HCT116 (cell line): ENCODE measurements around the gene ODF2L. TPM values are rescaled to one million over a fixed set of nuclear protein-coding genes. Genes with fewer than 3 reads are reported as not detected.
A peak's percentile ranks its signal among the peaks of the same experiment; 100 is the strongest.

Source experiments
- ATAC-seq: fragments of 200-7000 bp; cut with Tn5 transposase; 2 replicates; pipeline ENCODE4 v1.9.1; 2020; ENCODE audit warnings: mild to moderate bottlenecking, moderate library complexity
- BruUV-seq: library from RNA; stranded (reverse); fragments of 400-500 nt; replicated peaks from 2 replicates; lab custom pipeline; 2021; lab: Mats Ljungman, UMichigan
- CTCF ChIA-PET: fragments of 300-600 bp; sonication (Branson Sonifier 250); formaldehyde crosslinking; loops from one replicate; lab custom pipeline; 2021; ENCODE audit warnings: antibody characterized with exemption; lab: Charles Lee
- POLR2A ChIA-PET: fragments of 300-600, 350-600 bp; sonication (Branson Sonifier 250); formaldehyde crosslinking; loops from one replicate; lab custom pipeline; 2021; ENCODE audit warnings: antibody characterized with exemption; lab: Charles Lee
- RAD21 ChIA-PET, 2 experiments: fragments of 300-600 bp; sonication (Branson Sonifier 250); formaldehyde crosslinking; loops; one replicate each; lab custom pipeline; 2023; ENCODE audit warnings: low total read pairs in 2 of 2; ENCODE audit not compliant: uncharacterized antibody in 2 of 2, unreplicated experiment in 2 of 2, low non-redundant PET in 1 of 2; lab: Charles Lee
- DNase-seq: peaks from one replicate; pipeline ENCODE4 v3.0.0-alpha.2; 2010; ENCODE audit warnings: low read depth, low spot score
- H2AFZ ChIP-seq: fragments of 200-600 bp; shearing (Covaris generic), sonication (generic); 2 replicates; pipeline ENCODE4 v1.6.1; 2017; ENCODE audit warnings: low read depth, mixed run types, mixed read lengths, antibody characterized with exemption, low read length; ENCODE audit not compliant: poor library complexity, severe bottlenecking
- H3K27ac ChIP-seq: 2 replicates; pipeline ENCODE4 v1.5.1; 2012; ENCODE audit warnings: low read depth, low read length
- H3K27me3 ChIP-seq: fragments of 200-600 bp; sonication (generic); 2 replicates; pipeline ENCODE4 v1.6.1; 2016; ENCODE audit warnings: mixed run types, low read length, mixed read lengths; ENCODE audit not compliant: insufficient read depth
- H3K36me3 ChIP-seq, 2 experiments: fragments of 200-500 bp in 1 of 2; fragments of 200-600 bp in 1 of 2; sonication (Bioruptor generic) in 1 of 2; sonication (generic) in 1 of 2; 2 replicates each; pipeline versions ENCODE4 v1.5.1 to v1.6.1; 2014 to 2016; ENCODE audit warnings: low read length in 2 of 2, inconsistent platforms in 1 of 2, mixed read lengths in 1 of 2, mixed run types in 1 of 2; ENCODE audit not compliant: insufficient read depth in 2 of 2, control insufficient read depth in 1 of 2
- H3K4me1 ChIP-seq, 2 experiments: fragments of 200-600 bp in 1 of 2; sonication (generic) in 1 of 2; 2 replicates each; pipeline versions ENCODE4 v1.5.1 to v1.6.1; 2012 to 2017; ENCODE audit warnings: low read length in 2 of 2, inconsistent platforms in 1 of 2, mild to moderate bottlenecking in 1 of 2, mixed read lengths in 1 of 2, mixed run types in 1 of 2, moderate library complexity in 1 of 2; ENCODE audit not compliant: insufficient read depth in 2 of 2, control insufficient read depth in 1 of 2
- H3K4me2 ChIP-seq: fragments of 200-600 bp; sonication (generic); 2 replicates; pipeline ENCODE4 v1.6.1; 2017; ENCODE audit warnings: mixed run types, low read length, mixed read lengths
- H3K4me3 ChIP-seq, 2 experiments: fragments of 200-600 bp in 1 of 2; sonication (generic) in 1 of 2; replicated peaks in 1 of 2; 2 replicates each; pipeline ENCODE4 v1.5.1; 2011 to 2016; ENCODE audit warnings: low read length in 2 of 2, control low read depth in 1 of 2, low read depth in 1 of 2, mild to moderate bottlenecking in 1 of 2, mixed read lengths in 1 of 2, mixed run types in 1 of 2
- H3K79me2 ChIP-seq: fragments of 200-600 bp; sonication (generic); 2 replicates; pipeline ENCODE4 v1.6.1; 2017; ENCODE audit warnings: mild to moderate bottlenecking, mixed run types, low read length, moderate library complexity, mixed read lengths; ENCODE audit not compliant: insufficient read depth
- H3K9ac ChIP-seq: fragments of 200-600 bp; sonication (generic); 2 replicates; pipeline ENCODE4 v1.6.1; 2016; ENCODE audit warnings: low read length, mixed read lengths
- H3K9me2 ChIP-seq: fragments of 200-600 bp; sonication (generic), shearing (Covaris generic); 2 replicates; pipeline ENCODE4 v1.6.1; 2017; ENCODE audit warnings: mixed run types, mild to moderate bottlenecking, moderate library complexity; ENCODE audit not compliant: insufficient read depth
- H3K9me3 ChIP-seq, 2 experiments: fragments of 200-500 bp in 1 of 2; fragments of 200-600 bp in 1 of 2; sonication (Bioruptor generic) in 1 of 2; sonication (generic) in 1 of 2; 2 replicates each; pipeline ENCODE4 v1.6.1; 2014 to 2017; ENCODE audit warnings: low read length in 2 of 2, mixed read lengths in 2 of 2, inconsistent platforms in 1 of 2, low read depth in 1 of 2, mild to moderate bottlenecking in 1 of 2, mixed run types in 1 of 2, moderate library complexity in 1 of 2; ENCODE audit not compliant: control insufficient read depth in 1 of 2, insufficient read depth in 1 of 2
- H4K20me1 ChIP-seq: fragments of 200-600 bp; sonication (generic), shearing (Covaris generic); 2 replicates; pipeline ENCODE4 v1.6.1; 2017; ENCODE audit warnings: mixed run types, mild to moderate bottlenecking, moderate library complexity; ENCODE audit not compliant: insufficient read depth
- CBX3 ChIP-seq: IDR thresholded peaks from 2 replicates; pipeline ENCODE4 v1.6.1; 2012; ENCODE audit warnings: low read depth
- CEBPB ChIP-seq: IDR thresholded peaks from 2 replicates; pipeline ENCODE4 v1.6.1; 2012; ENCODE audit warnings: low read depth
- POLR2AphosphoS5 ChIP-seq: IDR thresholded peaks from 2 replicates; pipeline ENCODE4 v1.6.1; 2011; ENCODE audit warnings: mild to moderate bottlenecking, low read depth, low read length, moderate library complexity
- RAD21 ChIP-seq: IDR thresholded peaks from 2 replicates; pipeline ENCODE4 v1.6.1; 2012; ENCODE audit warnings: low read depth, mild to moderate bottlenecking
- SRF ChIP-seq: IDR thresholded peaks from 2 replicates; pipeline ENCODE4 v1.6.1; 2012; ENCODE audit warnings: low read depth
- YY1 ChIP-seq: IDR thresholded peaks from 2 replicates; pipeline ENCODE4 v1.6.1; 2011; ENCODE audit warnings: low read length, low read depth, moderate library complexity, mild to moderate bottlenecking; ENCODE audit not compliant: insufficient replicate concordance; ENCODE audit errors: extremely low read depth
- intact Hi-C: fragments of 100-400 bp; cut with micrococcal nuclease; formaldehyde crosslinking; loops from 2 replicates; pipeline ENCODE4 v1.10.0; 2022
- total RNA-seq: library from RNA; stranded (reverse); gene quantifications from one replicate; pipeline ENCODE4 v1.2.1, GENCODE V29; 2021; ENCODE audit not compliant: unreplicated experiment
- TF ChIP-seq, protein P1 (sequence below): IDR thresholded peaks from 2 replicates; pipeline ENCODE4 v1.6.1; 2011; ENCODE audit warnings: mild to moderate bottlenecking, low read length, moderate library complexity; ENCODE audit not compliant: insufficient replicate concordance; ENCODE audit errors: extremely low read depth
- TF ChIP-seq, protein P2 (sequence below), 3 experiments: fragments of 200-600 bp in 1 of 3; sonication (generic) in 1 of 3; IDR thresholded peaks in 2 of 3; conservative IDR thresholded peaks in 1 of 3; 2 replicates each; pipeline ENCODE4 v1.5.1; 2012 to 2017; ENCODE audit warnings: low read depth in 2 of 3, low read length in 2 of 3, antibody characterized with exemption in 1 of 3, borderline replicate concordance in 1 of 3, control low read depth in 1 of 3, mild to moderate bottlenecking in 1 of 3, mixed read lengths in 1 of 3, mixed run types in 1 of 3, moderate library complexity in 1 of 3; ENCODE audit not compliant: insufficient read depth in 1 of 3
- TF ChIP-seq, protein P3 (sequence below): IDR thresholded peaks from 2 replicates; pipeline ENCODE4 v1.6.1; 2012; ENCODE audit warnings: low read depth

ODF2L gene
- total RNA-seq, 1 experiment from 2014 or later, result 33.7 TPM

DNA sequence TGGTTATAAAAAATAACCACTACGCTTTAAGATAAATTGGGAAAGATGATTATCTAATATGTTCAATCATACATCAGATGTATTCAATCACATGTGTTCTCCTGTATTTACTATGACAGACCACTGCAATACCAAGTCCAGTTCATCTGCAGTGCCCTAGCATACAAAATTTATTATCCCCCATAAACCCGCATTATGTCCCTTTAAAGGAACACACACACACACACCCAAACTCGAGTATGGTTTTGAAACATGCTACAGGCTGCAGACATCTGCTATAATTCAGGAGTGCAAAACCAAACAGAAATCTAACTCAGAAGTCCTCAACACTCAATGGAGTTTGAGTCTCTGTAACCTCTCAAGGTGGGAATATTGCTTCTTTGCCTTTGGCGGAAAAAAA is 14.9 kb downstream of the ODF2L start:
- POLR2A ChIA-PET, result no interaction called here
- Histone ChIP-seq H3K4me1 (no peaks in the 10 kb centered on the region), H3K9me3 (peaks cover 4 to 8% of the 10 kb centered on the region in 2 experiments; a peak in 2 of 4 replicates), H3K9ac (no peak overlapping the region), H3K79me2 (no peaks in the 10 kb centered on the region), H3K9me2 (no peaks in the 10 kb centered on the region), H3K36me3 (peaks cover 0 to 3% of the 10 kb centered on the region in 2 experiments; a peak in 2 of 4 replicates), H3K4me2 (no peak overlapping the region), H3K4me3 (no peak overlapping the region), H3K27me3 (no peaks in the 10 kb centered on the region), H2AFZ (no peak overlapping the region), H3K27ac (no peak overlapping the region), H4K20me1 (no peaks in the 10 kb centered on the region)
- CTCF ChIA-PET, result no interaction called here
- DNase-seq (no peak), ATAC-seq (no peak)
- TF ChIP-seq CEBPB, result no peak
- TF ChIP-seq YY1, result no peak
- TF ChIP-seq POLR2AphosphoS5, result no peak
- BruUV-seq, result no TSS peak
- RAD21 ChIA-PET, result no interaction called here
- intact Hi-C loops, result loop anchor here (2.0 to 10.0 kb wide), 3 partner anchors 128 to 704 kb away; no protein-coding TSS in a partner anchor

DNA sequence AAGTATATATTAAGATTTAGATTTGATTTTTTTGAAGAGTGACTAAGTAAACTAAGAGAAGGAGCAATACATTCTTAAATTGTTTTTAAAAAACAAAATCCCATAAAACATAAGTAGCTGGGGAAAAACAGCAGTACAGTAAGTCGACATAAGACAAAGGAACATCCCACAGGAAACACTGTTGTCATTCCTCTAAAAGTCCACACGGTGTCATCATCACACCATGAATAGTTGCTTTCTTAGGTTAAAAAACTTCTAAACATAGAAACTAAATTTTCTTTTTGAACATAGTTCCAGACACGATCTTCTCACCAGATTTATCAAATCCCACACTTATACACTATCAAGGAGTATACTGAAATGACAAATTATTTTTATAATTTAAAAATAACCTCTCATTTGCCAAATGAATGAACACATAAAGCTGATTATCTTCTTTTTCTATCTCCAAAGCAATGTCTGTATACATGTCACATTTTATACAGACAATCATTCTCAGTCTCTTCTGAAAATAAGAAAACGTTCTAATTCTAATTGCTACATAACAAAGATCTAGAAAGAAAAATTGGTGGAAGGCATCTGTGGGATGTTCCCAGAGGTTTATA is 15.8 kb downstream of the ODF2L start:
- DNase-seq, result peak; percentile 71
- BruUV-seq, result no TSS peak

More for the DNA sequence above, 15.8 kb downstream of the ODF2L start:
- H3K4me2 ChIP-seq, result no peak overlapping the region
- no peaks in the 10 kb centered on the region for H3K9me2 ChIP-seq
- H3K9ac ChIP-seq, result no peak overlapping the region
- TF ChIP-seq SRF (no peak), RAD21 (peak; percentile 80), CBX3 (no peak), YY1 (no peak)
- TF ChIP-seq, protein P1, sequence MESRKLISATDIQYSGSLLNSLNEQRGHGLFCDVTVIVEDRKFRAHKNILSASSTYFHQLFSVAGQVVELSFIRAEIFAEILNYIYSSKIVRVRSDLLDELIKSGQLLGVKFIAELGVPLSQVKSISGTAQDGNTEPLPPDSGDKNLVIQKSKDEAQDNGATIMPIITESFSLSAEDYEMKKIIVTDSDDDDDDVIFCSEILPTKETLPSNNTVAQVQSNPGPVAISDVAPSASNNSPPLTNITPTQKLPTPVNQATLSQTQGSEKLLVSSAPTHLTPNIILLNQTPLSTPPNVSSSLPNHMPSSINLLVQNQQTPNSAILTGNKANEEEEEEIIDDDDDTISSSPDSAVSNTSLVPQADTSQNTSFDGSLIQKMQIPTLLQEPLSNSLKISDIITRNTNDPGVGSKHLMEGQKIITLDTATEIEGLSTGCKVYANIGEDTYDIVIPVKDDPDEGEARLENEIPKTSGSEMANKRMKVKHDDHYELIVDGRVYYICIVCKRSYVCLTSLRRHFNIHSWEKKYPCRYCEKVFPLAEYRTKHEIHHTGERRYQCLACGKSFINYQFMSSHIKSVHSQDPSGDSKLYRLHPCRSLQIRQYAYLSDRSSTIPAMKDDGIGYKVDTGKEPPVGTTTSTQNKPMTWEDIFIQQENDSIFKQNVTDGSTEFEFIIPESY, result no peak
- TF ChIP-seq, protein P2, sequence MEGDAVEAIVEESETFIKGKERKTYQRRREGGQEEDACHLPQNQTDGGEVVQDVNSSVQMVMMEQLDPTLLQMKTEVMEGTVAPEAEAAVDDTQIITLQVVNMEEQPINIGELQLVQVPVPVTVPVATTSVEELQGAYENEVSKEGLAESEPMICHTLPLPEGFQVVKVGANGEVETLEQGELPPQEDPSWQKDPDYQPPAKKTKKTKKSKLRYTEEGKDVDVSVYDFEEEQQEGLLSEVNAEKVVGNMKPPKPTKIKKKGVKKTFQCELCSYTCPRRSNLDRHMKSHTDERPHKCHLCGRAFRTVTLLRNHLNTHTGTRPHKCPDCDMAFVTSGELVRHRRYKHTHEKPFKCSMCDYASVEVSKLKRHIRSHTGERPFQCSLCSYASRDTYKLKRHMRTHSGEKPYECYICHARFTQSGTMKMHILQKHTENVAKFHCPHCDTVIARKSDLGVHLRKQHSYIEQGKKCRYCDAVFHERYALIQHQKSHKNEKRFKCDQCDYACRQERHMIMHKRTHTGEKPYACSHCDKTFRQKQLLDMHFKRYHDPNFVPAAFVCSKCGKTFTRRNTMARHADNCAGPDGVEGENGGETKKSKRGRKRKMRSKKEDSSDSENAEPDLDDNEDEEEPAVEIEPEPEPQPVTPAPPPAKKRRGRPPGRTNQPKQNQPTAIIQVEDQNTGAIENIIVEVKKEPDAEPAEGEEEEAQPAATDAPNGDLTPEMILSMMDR (IDR thresholded peaks at IDR 0.05 in 2 of 3, conservative IDR thresholded peaks at IDR 0.05 in 1 of 3; ENCODE audit: borderline replicate concordance in 1 of 3, insufficient read depth in 1 of 3, low read depth in 2 of 3, low read length in 2 of 3), result peak; percentile 62 to 70 (median 70)
- TF ChIP-seq, protein P3, sequence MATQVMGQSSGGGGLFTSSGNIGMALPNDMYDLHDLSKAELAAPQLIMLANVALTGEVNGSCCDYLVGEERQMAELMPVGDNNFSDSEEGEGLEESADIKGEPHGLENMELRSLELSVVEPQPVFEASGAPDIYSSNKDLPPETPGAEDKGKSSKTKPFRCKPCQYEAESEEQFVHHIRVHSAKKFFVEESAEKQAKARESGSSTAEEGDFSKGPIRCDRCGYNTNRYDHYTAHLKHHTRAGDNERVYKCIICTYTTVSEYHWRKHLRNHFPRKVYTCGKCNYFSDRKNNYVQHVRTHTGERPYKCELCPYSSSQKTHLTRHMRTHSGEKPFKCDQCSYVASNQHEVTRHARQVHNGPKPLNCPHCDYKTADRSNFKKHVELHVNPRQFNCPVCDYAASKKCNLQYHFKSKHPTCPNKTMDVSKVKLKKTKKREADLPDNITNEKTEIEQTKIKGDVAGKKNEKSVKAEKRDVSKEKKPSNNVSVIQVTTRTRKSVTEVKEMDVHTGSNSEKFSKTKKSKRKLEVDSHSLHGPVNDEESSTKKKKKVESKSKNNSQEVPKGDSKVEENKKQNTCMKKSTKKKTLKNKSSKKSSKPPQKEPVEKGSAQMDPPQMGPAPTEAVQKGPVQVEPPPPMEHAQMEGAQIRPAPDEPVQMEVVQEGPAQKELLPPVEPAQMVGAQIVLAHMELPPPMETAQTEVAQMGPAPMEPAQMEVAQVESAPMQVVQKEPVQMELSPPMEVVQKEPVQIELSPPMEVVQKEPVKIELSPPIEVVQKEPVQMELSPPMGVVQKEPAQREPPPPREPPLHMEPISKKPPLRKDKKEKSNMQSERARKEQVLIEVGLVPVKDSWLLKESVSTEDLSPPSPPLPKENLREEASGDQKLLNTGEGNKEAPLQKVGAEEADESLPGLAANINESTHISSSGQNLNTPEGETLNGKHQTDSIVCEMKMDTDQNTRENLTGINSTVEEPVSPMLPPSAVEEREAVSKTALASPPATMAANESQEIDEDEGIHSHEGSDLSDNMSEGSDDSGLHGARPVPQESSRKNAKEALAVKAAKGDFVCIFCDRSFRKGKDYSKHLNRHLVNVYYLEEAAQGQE, result no peak
- TF ChIP-seq, all 23 proteins: peak for 2
- POLR2A ChIA-PET, result no interaction called here
- Histone ChIP-seq H3K79me2 (no peaks in the 10 kb centered on the region), H3K27me3 (no peaks in the 10 kb centered on the region), H3K4me1 (no peaks in the 10 kb centered on the region), H3K36me3 (peaks cover 0 to 3% of the 10 kb centered on the region in 2 experiments; a peak in 2 of 4 replicates), H4K20me1 (no peaks in the 10 kb centered on the region), H2AFZ (no peak overlapping the region), H3K27ac (no peak overlapping the region), H3K9me3 (peaks cover 4 to 8% of the 10 kb centered on the region in 2 experiments; a peak in 2 of 4 replicates), H3K4me3 (no peak overlapping the region)
- RAD21 ChIA-PET, result interaction anchor here in 1 of 2 experiments (0.7 kb wide), 1 partner anchor 135 kb away, joined by 3 read pairs; no protein-coding TSS in a partner anchor
- intact Hi-C loops, result loop anchor here (1.0 to 10.0 kb wide), 5 partner anchors 122 to 704 kb away; no protein-coding TSS in a partner anchor
- CTCF ChIA-PET, result interaction anchor here (0.7 to 1.9 kb wide), 13 partner anchors 14 to 374 kb away, joined by 3 to 11 read pairs (median 4); partner anchors contain the start of gene ODF2L
- ATAC-seq, result peak; percentile 61
